Stomach smooth muscle (tissue), 2 donors: ENCODE data around the gene OR2A14.
"Not testable (repeated sequence)": the region's sequence is repeated elsewhere in the genome, so short reads cannot be mapped to it uniquely, and the experiment has no call there.

ENCODE experiments used
- H3K27ac ChIP-seq: one replicate; pipeline ENCODE4 v1.7.0; 2013; ENCODE audit warnings: mild to moderate bottlenecking, low read length, inconsistent platforms
- H3K27me3 ChIP-seq, 2 donors: one replicate each; pipeline ENCODE4 v1.7.0; 2013; ENCODE audit warnings: low read length in 2 of 2; ENCODE audit not compliant: insufficient read depth in 2 of 2, control insufficient read depth in 1 of 2
- H3K36me3 ChIP-seq, 2 donors: one replicate each; pipeline ENCODE4 v1.7.0; 2013; ENCODE audit warnings: low read length in 2 of 2; ENCODE audit not compliant: control insufficient read depth in 2 of 2, insufficient read depth in 2 of 2
- H3K4me1 ChIP-seq: one replicate; pipeline ENCODE4 v1.7.0; 2013; ENCODE audit warnings: low read length; ENCODE audit not compliant: control insufficient read depth, insufficient read depth
- H3K4me3 ChIP-seq, 2 donors: one replicate each; pipeline ENCODE4 v1.7.0; 2013; ENCODE audit warnings: low read length in 2 of 2
- H3K9ac ChIP-seq, 2 donors: one replicate each; pipeline ENCODE4 v1.7.0; 2013; ENCODE audit warnings: low read length in 2 of 2, mild to moderate bottlenecking in 1 of 2
- H3K9me3 ChIP-seq, 2 donors: one replicate each; pipeline ENCODE4 v1.7.0; 2013; ENCODE audit warnings: low read length in 2 of 2; ENCODE audit not compliant: control insufficient read depth in 2 of 2
- donor health status: healthy.
- donor health status: Pancreatic carcinoma.

Gene OR2A14

DNA sequence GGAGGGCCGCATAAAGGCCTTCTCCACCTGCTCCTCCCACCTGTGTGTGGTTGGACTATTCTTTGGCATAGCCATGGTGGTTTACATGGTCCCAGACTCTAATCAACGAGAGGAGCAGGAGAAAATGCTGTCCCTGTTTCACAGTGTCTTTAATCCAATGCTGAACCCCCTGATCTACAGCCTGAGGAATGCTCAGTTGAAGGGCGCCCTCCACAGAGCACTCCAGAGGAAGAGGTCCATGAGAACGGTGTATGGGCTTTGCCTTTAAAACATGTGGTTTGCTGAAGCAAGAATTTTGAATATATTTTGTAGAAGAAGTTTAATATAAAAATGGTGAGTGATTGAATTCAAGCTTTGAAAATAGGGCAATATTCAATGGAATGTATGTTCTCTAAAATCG lies 12.7 kb upstream of the OR2A14 start:
- H3K9ac ChIP-seq = no peak overlapping the region
- no peaks in the 10 kb centered on the region for H3K4me1 ChIP-seq
- H3K9me3 ChIP-seq = no peaks in the 10 kb centered on the region
- H3K27ac ChIP-seq = no peak overlapping the region
- H3K27me3 ChIP-seq = no peaks in the 10 kb centered on the region
- H3K36me3 ChIP-seq = no peaks in the 10 kb centered on the region
- H3K4me3 ChIP-seq = no peak overlapping the region

DNA sequence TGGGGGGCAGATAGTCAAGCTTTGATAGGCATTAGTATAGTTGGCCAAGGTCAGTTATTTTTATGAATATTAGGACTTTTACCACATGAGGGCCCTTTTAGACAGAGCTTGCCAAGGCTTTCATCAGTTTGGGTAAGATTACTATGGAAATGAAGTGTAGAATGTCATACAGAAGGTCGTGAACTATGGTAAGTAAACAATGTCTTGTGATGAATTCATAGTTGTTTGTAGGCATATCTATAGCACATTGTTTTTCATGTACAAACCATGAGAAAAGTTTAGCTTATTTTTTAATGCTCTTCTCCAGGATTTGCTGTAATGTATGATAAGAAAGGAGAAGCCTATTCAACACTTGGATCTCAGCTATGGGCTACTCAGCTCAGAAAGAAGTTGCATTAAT lies 9.3 kb upstream of the OR2A14 start:
- H3K9ac ChIP-seq = no peak overlapping the region
- H3K27me3 ChIP-seq = no peaks in the 10 kb centered on the region
- H3K36me3 ChIP-seq = no peaks in the 10 kb centered on the region
- H3K4me1 ChIP-seq = no peaks in the 10 kb centered on the region
- no peaks in the 10 kb centered on the region for H3K9me3 ChIP-seq
- no peak overlapping the region for H3K27ac ChIP-seq
- H3K4me3 ChIP-seq = no peak overlapping the region

DNA sequence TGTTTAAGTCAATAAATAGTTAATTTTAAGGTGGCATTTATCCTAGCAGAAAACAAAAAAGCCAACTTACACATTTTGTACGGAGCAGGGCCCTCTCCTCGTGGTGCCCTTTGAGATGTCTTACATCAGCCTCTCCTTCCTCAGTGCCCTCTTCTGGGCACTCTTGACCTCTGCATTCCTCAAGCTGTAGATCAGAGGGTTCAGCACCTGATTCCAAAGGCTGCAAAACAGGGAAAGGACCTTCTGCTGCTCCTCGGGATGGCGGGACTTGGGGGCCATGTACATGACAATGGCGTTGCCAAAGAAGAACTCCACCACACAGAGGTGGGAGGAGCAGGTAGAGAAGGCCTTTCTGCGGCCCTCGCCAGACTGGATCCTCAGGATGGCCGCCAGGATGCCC lies 4.6 kb upstream of the OR2A14 start:
- no peaks in the 10 kb centered on the region for H3K36me3 ChIP-seq
- H3K4me1 ChIP-seq = no peaks in the 10 kb centered on the region
- H3K9me3 ChIP-seq = no peaks in the 10 kb centered on the region
- no peaks in the 10 kb centered on the region for H3K27me3 ChIP-seq
- no peak overlapping the region for H3K27ac ChIP-seq
- no peak overlapping the region for H3K9ac ChIP-seq
- no peak overlapping the region for H3K4me3 ChIP-seq

DNA sequence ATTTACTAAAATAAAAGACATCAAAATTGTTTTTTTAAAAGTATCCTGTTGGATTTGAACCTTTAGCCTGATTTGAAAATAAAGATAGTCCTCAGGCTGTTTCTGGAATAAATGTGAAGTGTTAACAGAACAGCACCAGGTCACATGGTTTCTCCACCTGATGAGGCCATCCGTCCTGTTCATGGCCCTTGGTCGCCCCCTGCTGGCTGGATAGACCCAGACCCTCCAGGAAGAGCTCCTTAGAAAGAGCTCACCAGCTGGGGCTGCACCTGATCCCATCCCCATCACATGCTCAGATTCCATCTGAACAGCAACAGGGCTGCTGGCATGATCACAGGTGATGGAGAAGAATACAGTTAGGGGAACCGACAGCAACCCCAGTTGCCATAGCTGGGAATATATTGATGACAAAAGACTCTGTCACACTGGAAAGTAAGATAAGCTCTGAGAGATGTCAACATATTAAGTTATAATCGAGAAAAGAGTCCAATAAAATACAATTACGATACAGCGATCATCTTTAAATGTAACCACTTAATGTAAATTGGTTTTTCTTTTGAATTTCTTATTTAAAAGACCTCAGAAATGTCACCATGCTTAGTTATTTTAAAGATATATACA lies 4.8 kb downstream of the OR2A14 start:
- H3K9ac ChIP-seq = no peak overlapping the region
- no peaks in the 10 kb centered on the region for H3K4me1 ChIP-seq
- H3K9me3 ChIP-seq = no peaks in the 10 kb centered on the region
- no peaks in the 10 kb centered on the region for H3K36me3 ChIP-seq
- H3K27ac ChIP-seq = no peak overlapping the region
- H3K27me3 ChIP-seq = no peaks in the 10 kb centered on the region
- no peak overlapping the region for H3K4me3 ChIP-seq

DNA sequence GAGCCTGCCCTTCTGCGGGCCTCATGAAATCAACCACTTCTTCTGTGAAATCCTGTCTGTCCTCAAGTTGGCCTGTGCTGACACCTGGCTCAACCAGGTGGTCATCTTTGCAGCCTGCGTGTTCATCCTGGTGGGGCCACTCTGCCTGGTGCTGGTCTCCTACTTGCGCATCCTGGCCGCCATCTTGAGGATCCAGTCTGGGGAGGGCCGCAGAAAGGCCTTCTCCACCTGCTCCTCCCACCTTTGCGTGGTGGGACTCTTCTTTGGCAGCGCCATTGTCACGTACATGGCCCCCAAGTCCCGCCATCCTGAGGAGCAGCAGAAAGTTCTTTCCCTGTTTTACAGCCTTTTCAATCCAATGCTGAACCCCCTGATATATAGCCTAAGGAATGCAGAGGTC lies 6.6 kb downstream of the OR2A14 start:
- H3K4me1 ChIP-seq, H3K36me3 ChIP-seq, H3K27ac ChIP-seq, H3K9me3 ChIP-seq, H3K4me3 ChIP-seq, H3K9ac ChIP-seq, H3K27me3 ChIP-seq: not testable (repeated sequence)

DNA sequence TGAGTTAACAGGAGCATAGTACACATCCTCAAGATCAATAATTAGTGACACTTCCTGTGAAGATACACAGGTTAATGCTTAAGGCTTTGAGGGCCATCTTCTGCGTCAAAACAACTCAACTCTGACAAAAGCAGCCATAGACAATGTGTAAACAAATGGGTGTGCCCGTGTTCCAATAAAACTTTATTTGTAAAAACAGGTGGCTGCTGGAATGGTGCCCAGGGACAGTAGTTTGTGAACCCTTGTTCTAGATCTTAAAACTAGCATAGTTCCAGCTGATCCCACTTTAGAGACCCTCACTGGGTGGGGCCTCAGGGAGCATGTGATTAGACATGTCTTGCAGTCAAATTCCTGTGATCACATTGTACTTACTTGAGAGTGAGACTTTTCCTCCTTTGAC lies 7.8 kb downstream of the OR2A14 start:
- Histone ChIP-seq H3K9me3 (no peaks in the 10 kb centered on the region), H3K36me3 (no peaks in the 10 kb centered on the region), H3K27ac (no peak overlapping the region), H3K4me1 (no peaks in the 10 kb centered on the region), H3K4me3 (no peak overlapping the region), H3K9ac (no peak overlapping the region), H3K27me3 (no peaks in the 10 kb centered on the region)

DNA sequence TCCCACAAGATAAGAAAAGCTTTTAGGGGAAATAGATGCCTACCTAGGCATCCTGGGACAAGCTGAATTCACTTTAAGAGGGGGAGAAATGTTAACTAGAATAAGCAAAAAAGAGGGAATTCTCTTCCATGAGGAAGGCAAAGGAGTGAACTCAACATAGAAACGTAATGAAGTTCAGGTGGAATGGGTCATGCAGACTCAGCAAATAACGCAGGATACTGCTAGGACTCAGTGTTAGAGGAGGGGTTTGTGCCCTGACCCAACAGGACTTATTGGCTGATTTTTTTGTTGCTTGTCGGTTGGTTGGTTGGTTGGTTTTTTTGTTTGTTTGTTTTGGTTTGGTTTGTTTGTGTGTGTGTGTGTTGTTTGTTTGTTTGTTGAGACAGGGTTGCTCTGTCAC lies 9.3 kb downstream of the OR2A14 start:
- H3K9me3 ChIP-seq = no peaks in the 10 kb centered on the region
- no peak overlapping the region for H3K9ac ChIP-seq
- H3K4me3 ChIP-seq = no peak overlapping the region
- no peak overlapping the region for H3K27ac ChIP-seq
- no peaks in the 10 kb centered on the region for H3K36me3 ChIP-seq
- no peaks in the 10 kb centered on the region for H3K4me1 ChIP-seq
- H3K27me3 ChIP-seq = no peaks in the 10 kb centered on the region

DNA sequence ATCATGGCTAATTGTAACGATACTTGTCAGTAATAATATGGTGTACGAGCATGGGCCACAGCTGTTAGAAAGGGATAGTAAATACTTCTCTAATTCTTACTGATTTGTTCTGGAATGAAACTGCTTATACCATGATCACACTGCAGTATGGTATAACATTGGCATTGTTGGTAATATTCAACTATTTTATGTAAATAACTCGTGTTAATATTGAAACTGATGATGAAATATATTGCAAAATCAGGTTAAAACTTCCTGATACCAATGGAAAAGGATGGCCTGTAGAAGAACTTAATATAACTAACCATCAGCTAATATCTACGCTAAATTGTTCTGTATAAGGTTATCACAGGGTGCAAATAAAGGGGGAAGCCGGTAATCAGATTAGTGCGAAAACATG lies 10.3 kb downstream of the OR2A14 start:
- no peaks in the 10 kb centered on the region for H3K9me3 ChIP-seq
- no peak overlapping the region for H3K4me3 ChIP-seq
- no peaks in the 10 kb centered on the region for H3K4me1 ChIP-seq
- H3K27ac ChIP-seq = no peak overlapping the region
- no peaks in the 10 kb centered on the region for H3K27me3 ChIP-seq
- H3K9ac ChIP-seq = no peak overlapping the region
- no peaks in the 10 kb centered on the region for H3K36me3 ChIP-seq

DNA sequence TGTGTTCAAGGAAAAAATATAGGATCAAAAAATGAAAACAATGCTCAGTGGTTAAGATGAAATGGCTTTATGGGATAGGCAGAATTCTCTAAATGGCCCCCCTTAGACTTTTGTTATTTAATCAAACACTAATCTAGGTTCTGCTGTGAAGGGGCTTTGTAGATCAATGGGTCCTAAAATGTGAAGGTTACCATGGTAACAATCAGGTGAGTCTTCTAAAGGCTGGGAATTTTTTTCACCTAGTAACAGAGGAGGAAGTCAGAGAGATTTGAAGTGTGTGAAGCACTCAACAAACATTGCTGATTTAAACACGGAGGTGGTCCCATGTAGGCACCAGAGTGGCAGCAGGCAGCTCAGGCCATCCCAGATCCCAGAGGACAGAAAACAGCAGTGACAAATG lies 11.1 kb downstream of the OR2A14 start:
- Histone ChIP-seq H3K4me1 (no peaks in the 10 kb centered on the region), H3K4me3 (no peak overlapping the region), H3K27ac (no peak overlapping the region), H3K9me3 (no peaks in the 10 kb centered on the region), H3K27me3 (no peaks in the 10 kb centered on the region), H3K9ac (no peak overlapping the region), H3K36me3 (no peaks in the 10 kb centered on the region)

DNA sequence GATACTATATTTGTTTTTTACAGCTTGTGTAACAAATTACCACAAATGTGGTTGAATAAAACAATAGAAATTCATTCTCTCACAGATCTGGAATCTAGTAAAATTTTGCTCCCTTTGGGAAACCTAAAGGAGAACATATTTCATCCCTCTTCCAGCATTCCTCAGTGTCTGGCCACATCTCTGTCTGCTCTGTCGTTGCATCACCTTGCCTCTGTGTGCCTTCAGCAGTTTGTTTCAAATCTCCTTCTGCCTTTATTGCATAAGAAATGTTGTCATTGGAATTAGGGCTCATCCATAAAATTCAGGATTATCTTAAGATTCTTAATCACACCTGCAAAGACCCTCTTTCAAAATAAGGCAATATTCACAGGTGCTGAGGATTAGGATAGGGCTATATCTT lies 14.5 kb downstream of the OR2A14 start:
- Histone ChIP-seq H3K4me3 (no peak overlapping the region), H3K9me3 (no peaks in the 10 kb centered on the region), H3K4me1 (no peaks in the 10 kb centered on the region), H3K27me3 (no peaks in the 10 kb centered on the region), H3K9ac (no peak overlapping the region), H3K27ac (no peak overlapping the region), H3K36me3 (no peaks in the 10 kb centered on the region)

DNA sequence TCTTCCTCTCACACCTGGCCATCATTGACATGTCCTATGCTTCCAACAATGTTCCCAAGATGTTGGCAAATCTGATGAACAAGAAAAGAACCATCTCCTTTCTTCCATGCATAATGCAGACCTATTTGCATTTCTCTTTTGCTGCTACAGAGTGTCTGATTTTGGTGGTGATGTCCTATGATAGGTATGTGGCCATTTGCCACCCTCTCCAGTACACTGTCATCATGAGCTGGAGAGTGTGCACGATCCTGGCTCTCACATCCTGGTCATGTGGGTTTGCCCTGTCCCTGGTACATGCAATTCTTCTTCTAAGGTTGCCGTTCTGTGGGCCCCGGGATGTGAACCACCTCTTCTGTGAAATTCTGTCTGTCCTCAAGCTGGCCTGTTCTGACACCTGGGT lies 19.2 kb downstream of the OR2A14 start:
- Histone ChIP-seq H3K27ac (no peak overlapping the region), H3K9ac (no peak overlapping the region), H3K4me1 (no peaks in the 10 kb centered on the region), H3K36me3 (no peaks in the 10 kb centered on the region), H3K27me3 (no peaks in the 10 kb centered on the region), H3K9me3 (peaks cover 2 to 5% of the 10 kb centered on the region in 2 donors), H3K4me3 (no peak overlapping the region)
